ENCODE measurements around the gene STAC3. TPM values are rescaled to one million over a fixed set of nuclear protein-coding genes. Genes with fewer than 3 reads are reported as not detected.

The STAC3 gene
- total and polyA plus RNA-seq, 9 of the 15 experiments (the other 6 are each of a cell fraction or from before 2014, with no cell fraction given): 0.45 to 6.4 (median 3.3) TPM

DNA sequence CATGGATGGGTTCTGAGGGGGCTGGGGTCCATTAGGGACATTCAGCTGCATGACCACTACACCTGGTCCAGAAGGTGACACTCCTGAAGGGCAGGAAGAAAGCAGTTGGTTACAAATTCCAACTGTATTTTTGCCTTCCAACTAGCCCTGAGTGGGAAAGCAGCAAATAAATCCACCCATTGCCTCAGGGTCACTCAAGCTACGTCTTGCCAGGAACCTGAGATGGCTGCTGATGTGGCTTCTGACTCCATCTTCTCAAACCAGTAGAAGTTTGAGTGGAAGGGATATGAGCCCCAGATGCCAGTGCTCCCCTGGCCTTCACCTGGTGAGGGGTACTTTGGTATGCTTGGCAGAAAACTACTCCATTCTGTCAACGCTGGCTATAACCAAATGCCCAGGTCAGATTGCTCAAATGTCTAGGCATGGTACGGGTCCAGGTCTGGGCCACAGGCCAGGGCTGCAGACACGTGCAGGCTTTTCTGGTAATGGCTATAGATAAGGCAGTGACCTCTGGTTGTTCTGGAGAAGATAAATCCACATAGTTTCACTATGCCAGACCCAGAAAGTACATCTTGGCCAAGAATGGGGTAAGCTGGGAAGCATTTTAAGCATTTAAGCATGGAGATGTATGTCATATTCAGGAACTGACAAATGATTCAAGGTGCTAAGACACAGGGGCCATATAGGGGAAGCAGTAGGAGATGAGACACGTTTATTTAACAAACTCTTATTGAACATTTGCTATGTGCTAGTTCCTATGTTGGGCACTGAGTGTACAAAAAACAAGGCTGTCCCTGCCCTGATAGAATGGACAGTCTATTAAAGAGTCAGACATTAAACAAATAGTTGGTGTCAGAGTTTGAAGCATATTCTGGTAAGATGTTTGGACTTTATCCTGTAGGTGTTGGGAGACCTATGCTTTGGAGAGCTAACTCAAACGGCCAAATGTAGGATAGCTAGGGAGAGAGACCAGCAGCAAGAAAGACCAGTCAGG, 8.3 kb upstream of the STAC3 start:
- Histone ChIP-seq H3K27me3 (ENCODE audit: control insufficient read depth in 2 of 2, insufficient read depth in 2 of 2, low read length in 2 of 2) (no peaks in the 10 kb centered on the region), H3K79me2 (ENCODE audit: control insufficient read depth, insufficient read depth, low read length) (no peaks in the 10 kb centered on the region), H3K36me3 (ENCODE audit: control insufficient read depth, insufficient read depth, low read length) (peaks cover 38% of the 10 kb centered on the region), H3K9me3 (replicated peaks; ENCODE audit: control insufficient read depth, insufficient read depth, low read depth, low read length) (no peaks in the 10 kb centered on the region), H3K27ac (ENCODE audit: extremely low read depth, low read depth, low read length) (no peak overlapping the region), H3K4me1 (replicated peaks in 1 of 2; ENCODE audit: control insufficient read depth in 2 of 2, insufficient read depth in 2 of 2, low read length in 2 of 2) (no peaks in the 10 kb centered on the region; a peak in 1 of 5 replicates), H3K9me1 (ENCODE audit: control insufficient read depth, insufficient read depth, low read length) (no peaks in the 10 kb centered on the region), H3K9ac (ENCODE audit: insufficient read depth in 1 of 2, low read depth in 2 of 2, low read length in 2 of 2) (no peak overlapping the region), H3K4me2 (ENCODE audit: insufficient read depth, low read length) (no peak overlapping the region), H3K4me3 (no peak overlapping the region), H2AFZ (ENCODE audit: low read depth, low read length) (no peak overlapping the region), H4K20me1 (replicated peaks; ENCODE audit: control insufficient read depth, insufficient read depth, low read length) (no peaks in the 10 kb centered on the region)
- ChIA-PET CTCF (ENCODE audit: low intra/inter-chr PET ratio) (no interaction called here), POLR2A (interaction anchor here (0.6 to 0.9 kb wide), 2 partner anchors 9 to 18 kb away, joined by 3 read pairs; no protein-coding TSS in a partner anchor)
- FAIRE-seq: no peak
- ATAC-seq: no peak
- BruUV-seq (replicated peaks): no TSS peak
- DNase-seq (ENCODE audit: extremely low read depth in 1 of 4, low spot score in 3 of 4): no peak
- WGBS (ENCODE audit: insufficient coverage, low coverage, missing lambda C conversion rate): 39% methylated on average over 6 of the region's 6 CpGs
- in situ Hi-C loops (cut with MboI): no loop called here
- intact Hi-C loops (cut with micrococcal nuclease): no loop called here
- TF ChIP-seq HOXB6 (CRISPR knock-in tag; IDR thresholded peaks at IDR 0.05; ENCODE audit: borderline replicate concordance) (no peak), BHLHE40 (IDR thresholded peaks at IDR 0.05; ENCODE audit: low read length) (peak; percentile 43; the same call in 1 of the 2 replicates)

DNA sequence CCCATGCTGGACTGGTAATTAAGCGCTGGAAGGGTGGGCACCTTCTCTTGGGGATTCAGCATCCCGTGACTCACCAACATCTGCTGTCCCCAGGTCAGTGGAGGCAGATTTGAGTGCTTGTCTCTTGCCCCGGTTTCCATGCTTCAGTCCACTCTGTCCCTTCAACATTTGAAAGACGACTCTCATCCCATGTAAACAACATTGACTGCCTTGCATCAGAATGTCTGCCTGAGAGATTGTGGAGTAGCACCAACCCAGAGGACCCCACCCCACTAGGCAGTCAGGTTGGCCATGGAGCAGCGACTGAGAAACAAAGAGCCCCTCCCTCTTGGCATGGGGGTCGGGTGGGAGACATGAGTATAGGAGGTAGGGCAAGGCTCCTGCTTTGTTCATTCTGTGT, 4.9 kb upstream of the STAC3 start:
- no peak overlapping the region for H3K27ac ChIP-seq (ENCODE audit: extremely low read depth, low read depth, low read length)
- DNase-seq (ENCODE audit: extremely low read depth in 1 of 4, low spot score in 3 of 4) (no peak), FAIRE-seq (no peak), ATAC-seq (no peak)
- WGBS (ENCODE audit: insufficient coverage, low coverage, missing lambda C conversion rate): 49% methylated on average over 6 of the region's 6 CpGs
- no peaks in the 10 kb centered on the region for H3K9me1 ChIP-seq (ENCODE audit: control insufficient read depth, insufficient read depth, low read length)
- peaks cover 28% of the 10 kb centered on the region; the same call in 2 of the 3 replicates for H3K36me3 ChIP-seq (ENCODE audit: control insufficient read depth, insufficient read depth, low read length)
- no TSS peak for BruUV-seq (replicated peaks)
- no peak overlapping the region for H2AFZ ChIP-seq (ENCODE audit: low read depth, low read length)
- no peaks in the 10 kb centered on the region for H3K79me2 ChIP-seq (ENCODE audit: control insufficient read depth, insufficient read depth, low read length)
- H3K4me1 ChIP-seq (replicated peaks in 1 of 2; ENCODE audit: control insufficient read depth in 2 of 2, insufficient read depth in 2 of 2, low read length in 2 of 2): no peaks in the 10 kb centered on the region; a peak in 2 of 5 replicates
- intact Hi-C loops (cut with micrococcal nuclease): no loop called here
- no peaks in the 10 kb centered on the region for H3K9me3 ChIP-seq (replicated peaks; ENCODE audit: control insufficient read depth, insufficient read depth, low read depth, low read length)
- no peak overlapping the region for H3K4me2 ChIP-seq (ENCODE audit: insufficient read depth, low read length)
- ChIA-PET POLR2A (interaction anchor here (0.6 kb wide), 1 partner anchor 20 kb away, joined by 3 read pairs; no protein-coding TSS in a partner anchor), CTCF (ENCODE audit: low intra/inter-chr PET ratio) (no interaction called here)
- H3K4me3 ChIP-seq: no peak overlapping the region
- no peaks in the 10 kb centered on the region for H4K20me1 ChIP-seq (replicated peaks; ENCODE audit: control insufficient read depth, insufficient read depth, low read length)
- no peaks in the 10 kb centered on the region for H3K27me3 ChIP-seq (ENCODE audit: control insufficient read depth in 2 of 2, insufficient read depth in 2 of 2, low read length in 2 of 2)
- in situ Hi-C loops (cut with MboI): no loop called here
- H3K9ac ChIP-seq (ENCODE audit: insufficient read depth in 1 of 2, low read depth in 2 of 2, low read length in 2 of 2): no peak overlapping the region
- TF ChIP-seq KAT7 (CRISPR knock-in tag; IDR thresholded peaks at IDR 0.05; ENCODE audit: borderline replicate concordance): no peak
- TF ChIP-seq, protein P1, sequence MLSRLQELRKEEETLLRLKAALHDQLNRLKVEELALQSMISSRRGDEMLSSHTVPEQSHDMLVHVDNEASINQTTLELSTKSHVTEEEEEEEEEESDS (CRISPR knock-in tag; IDR thresholded peaks at IDR 0.05): no peak
- TF ChIP-seq CBFA2T3 (IDR thresholded peaks at IDR 0.05): no peak
- no peak for TF ChIP-seq KAT8 (IDR thresholded peaks at IDR 0.05; ENCODE audit: low read depth)
- no peak for TF ChIP-seq HNRNPLL (IDR thresholded peaks at IDR 0.05; ENCODE audit: low read depth, low read length, poor library complexity, severe bottlenecking)
- TF ChIP-seq, protein P2, sequence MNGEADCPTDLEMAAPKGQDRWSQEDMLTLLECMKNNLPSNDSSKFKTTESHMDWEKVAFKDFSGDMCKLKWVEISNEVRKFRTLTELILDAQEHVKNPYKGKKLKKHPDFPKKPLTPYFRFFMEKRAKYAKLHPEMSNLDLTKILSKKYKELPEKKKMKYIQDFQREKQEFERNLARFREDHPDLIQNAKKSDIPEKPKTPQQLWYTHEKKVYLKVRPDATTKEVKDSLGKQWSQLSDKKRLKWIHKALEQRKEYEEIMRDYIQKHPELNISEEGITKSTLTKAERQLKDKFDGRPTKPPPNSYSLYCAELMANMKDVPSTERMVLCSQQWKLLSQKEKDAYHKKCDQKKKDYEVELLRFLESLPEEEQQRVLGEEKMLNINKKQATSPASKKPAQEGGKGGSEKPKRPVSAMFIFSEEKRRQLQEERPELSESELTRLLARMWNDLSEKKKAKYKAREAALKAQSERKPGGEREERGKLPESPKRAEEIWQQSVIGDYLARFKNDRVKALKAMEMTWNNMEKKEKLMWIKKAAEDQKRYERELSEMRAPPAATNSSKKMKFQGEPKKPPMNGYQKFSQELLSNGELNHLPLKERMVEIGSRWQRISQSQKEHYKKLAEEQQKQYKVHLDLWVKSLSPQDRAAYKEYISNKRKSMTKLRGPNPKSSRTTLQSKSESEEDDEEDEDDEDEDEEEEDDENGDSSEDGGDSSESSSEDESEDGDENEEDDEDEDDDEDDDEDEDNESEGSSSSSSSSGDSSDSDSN (IDR thresholded peaks at IDR 0.05; ENCODE audit: borderline replicate concordance in 1 of 2, low read depth in 2 of 2, low read length in 2 of 2): no peak
- no peak for TF ChIP-seq HNRNPH1 (optimal IDR thresholded peaks at IDR 0.05; ENCODE audit: low read depth, low read length)
- no peak for TF ChIP-seq POLR2AphosphoS2 (IDR thresholded peaks at IDR 0.05; ENCODE audit: low read length)
- no peak for TF ChIP-seq TAF1 (IDR thresholded peaks at IDR 0.05; ENCODE audit: control insufficient read depth, extremely low read depth, insufficient read depth, low read length, severe bottlenecking)
